GM12878 (cell line): ENCODE measurements around the gene MNAT1. TPM values are rescaled to one million over a fixed set of nuclear protein-coding genes. Genes with fewer than 3 reads are reported as not detected.
A peak's percentile ranks its signal among the peaks of the same experiment; 100 is the strongest.

Experiments used
- CEBPB ChIP-seq, 2 experiments: fragments of 150-350 bp in 1 of 2; IDR thresholded peaks; 2 replicates each; pipeline ENCODE4 v1.6.1; 2012 to 2014; ENCODE audit warnings: low read depth in 2 of 2, low read length in 2 of 2, borderline replicate concordance in 1 of 2, inconsistent platforms in 1 of 2
- CHD2 ChIP-seq: IDR thresholded peaks from 2 replicates; pipeline ENCODE4 v1.6.1; 2011; ENCODE audit warnings: low read depth, low read length, improper control_type of control experiment, borderline replicate concordance
- E2F8 ChIP-seq: fragments of 450-650 bp; IDR thresholded peaks from 2 replicates; pipeline ENCODE4 v1.6.1; 2018; ENCODE audit warnings: mild to moderate bottlenecking, low read depth, moderate library complexity; ENCODE audit not compliant: partially characterized antibody
- E4F1 ChIP-seq: fragments of 450-650 bp; IDR thresholded peaks from 2 replicates; pipeline ENCODE4 v1.6.1; 2018; ENCODE audit warnings: borderline replicate concordance, mild to moderate bottlenecking; ENCODE audit not compliant: partially characterized antibody
- GATAD2B ChIP-seq: fragments of 450-650 bp; conservative IDR thresholded peaks from 2 replicates; pipeline ENCODE4 v1.6.1; 2017; ENCODE audit warnings: low read depth, mild to moderate bottlenecking, moderate library complexity
- MTA2 ChIP-seq: fragments of 450-650 bp; IDR thresholded peaks from 2 replicates; pipeline ENCODE4 v1.6.1; 2016; ENCODE audit warnings: low read depth, mild to moderate bottlenecking, moderate library complexity
- MTA3 ChIP-seq: IDR thresholded peaks from 2 replicates; pipeline ENCODE4 v1.6.1; 2012; ENCODE audit warnings: low read length, inconsistent platforms, borderline replicate concordance
- STAT3 ChIP-seq: IDR thresholded peaks from 2 replicates; pipeline ENCODE4 v1.6.1; 2011; ENCODE audit warnings: low read depth, low read length, improper control_type of control experiment
- TCF12 ChIP-seq: IDR thresholded peaks from 2 replicates; pipeline ENCODE4 v1.6.1; 2011; ENCODE audit warnings: low read depth, mild to moderate bottlenecking, low read length
- TCF3 ChIP-seq: IDR thresholded peaks from 2 replicates; pipeline ENCODE4 v1.6.1; 2012; ENCODE audit warnings: low read depth, mild to moderate bottlenecking, low read length, borderline replicate concordance; ENCODE audit not compliant: insufficient read depth
- YY1 ChIP-seq: IDR thresholded peaks from 2 replicates; pipeline ENCODE4 v1.6.1; 2011; ENCODE audit warnings: low read depth, mild to moderate bottlenecking, low read length
- ZBED1 ChIP-seq: IDR thresholded peaks from 2 replicates; pipeline ENCODE4 v1.6.1; 2016; ENCODE audit warnings: borderline replicate concordance
- polyA plus RNA-seq, 11 experiments: library from polyadenylated mRNA; depleted of rRNA in 4 of 11; unstranded in 6 of 11; stranded (reverse) in 5 of 11; fragments of >200 nt; fragmentation: Nextera tagmentation in 4 of 11; fragmentation: Illumina TruSeq in 1 of 11; extraction: Ambion mirVana in 4 of 11; extraction: Trizol in 1 of 11; gene quantifications; 1 replicate in 1 of 11; 2 replicates in 10 of 11; pipeline versions ENCODE4 v1.2.1 to v1.2.3, GENCODE V29; 2011 to 2016; ENCODE audit warnings: inconsistent platforms in 2 of 11, missing spikeins in 2 of 11, low read depth in 1 of 11
- total RNA-seq, 4 experiments: library from RNA; depleted of rRNA in 3 of 4; stranded (reverse); fragments of >200 nt in 3 of 4; fragmentation: Illumina TruSeq in 1 of 4; extraction: Trizol in 1 of 4; gene quantifications; 2 replicates each; pipeline versions ENCODE4 v1.2.1 to v1.2.3, GENCODE V29; 2013 to 2021
- TF ChIP-seq, protein P1 (sequence below): fragments of 450-650 bp; IDR thresholded peaks from 2 replicates; pipeline ENCODE4 v1.6.1; 2017; ENCODE audit warnings: mild to moderate bottlenecking, low read depth, inconsistent platforms; ENCODE audit not compliant: poor library complexity, severe bottlenecking
- TF ChIP-seq, protein P2 (sequence below): fragments of 450-650 bp; IDR thresholded peaks from 2 replicates; pipeline ENCODE4 v1.6.1; 2016; ENCODE audit warnings: mild to moderate bottlenecking, moderate library complexity, borderline replicate concordance

MNAT1 gene
- total and polyA plus RNA-seq, 10 of the 15 experiments (the other 5 are each of a cell fraction or from before 2014, with no cell fraction given): 26.5 to 67.4 (median 40.8) TPM

DNA sequence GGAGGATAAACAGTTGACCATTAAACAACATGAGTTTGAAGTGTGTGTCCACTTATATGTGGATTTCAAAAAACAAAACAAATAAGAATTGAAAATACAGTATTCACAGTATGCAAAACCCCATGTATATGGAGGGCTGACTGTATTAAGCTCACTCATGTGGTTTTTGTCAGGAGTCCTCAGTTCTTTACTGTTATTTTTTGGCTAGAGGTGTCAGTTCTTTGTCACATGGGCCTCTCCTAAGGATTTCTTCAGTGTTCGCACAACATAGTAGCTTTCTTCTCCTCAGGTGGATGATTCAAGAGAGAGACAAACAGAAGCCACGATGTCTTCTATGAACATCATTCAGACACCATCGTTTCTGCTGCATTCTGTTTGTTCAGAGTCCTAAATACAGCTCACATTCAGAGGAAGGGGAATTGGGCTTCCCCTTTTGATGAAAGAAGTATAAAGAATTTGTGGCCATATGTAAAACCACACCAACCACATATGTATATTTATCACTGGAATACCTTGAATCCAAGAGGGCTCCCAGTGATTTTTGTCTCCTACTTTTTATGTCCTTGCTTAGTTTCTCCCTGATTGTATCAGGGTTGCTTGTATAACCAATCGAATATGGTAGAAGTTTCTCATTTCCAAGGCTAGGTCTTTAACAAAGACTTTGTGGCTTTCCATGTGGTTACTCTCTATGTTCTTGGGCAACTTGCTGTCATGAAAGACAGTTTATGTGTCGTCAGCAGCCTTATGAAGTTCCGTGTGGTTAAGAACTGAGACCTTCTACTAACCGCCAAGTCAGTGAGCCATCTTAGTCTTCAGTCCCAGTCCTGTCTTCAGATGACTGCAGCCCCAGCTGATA is 18.9 kb downstream of the MNAT1 start (continued):
- no peak for TF ChIP-seq E4F1
- TF ChIP-seq, protein P1, sequence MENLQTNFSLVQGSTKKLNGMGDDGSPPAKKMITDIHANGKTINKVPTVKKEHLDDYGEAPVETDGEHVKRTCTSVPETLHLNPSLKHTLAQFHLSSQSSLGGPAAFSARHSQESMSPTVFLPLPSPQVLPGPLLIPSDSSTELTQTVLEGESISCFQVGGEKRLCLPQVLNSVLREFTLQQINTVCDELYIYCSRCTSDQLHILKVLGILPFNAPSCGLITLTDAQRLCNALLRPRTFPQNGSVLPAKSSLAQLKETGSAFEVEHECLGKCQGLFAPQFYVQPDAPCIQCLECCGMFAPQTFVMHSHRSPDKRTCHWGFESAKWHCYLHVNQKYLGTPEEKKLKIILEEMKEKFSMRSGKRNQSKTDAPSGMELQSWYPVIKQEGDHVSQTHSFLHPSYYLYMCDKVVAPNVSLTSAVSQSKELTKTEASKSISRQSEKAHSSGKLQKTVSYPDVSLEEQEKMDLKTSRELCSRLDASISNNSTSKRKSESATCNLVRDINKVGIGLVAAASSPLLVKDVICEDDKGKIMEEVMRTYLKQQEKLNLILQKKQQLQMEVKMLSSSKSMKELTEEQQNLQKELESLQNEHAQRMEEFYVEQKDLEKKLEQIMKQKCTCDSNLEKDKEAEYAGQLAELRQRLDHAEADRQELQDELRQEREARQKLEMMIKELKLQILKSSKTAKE: peak; percentile 93
- TF ChIP-seq TCF12: peak; percentile 37; the same call in 1 of the 2 replicates
- 0 out of 2 replicates have a peak, but pooled peaks have one; percentile 15 for TF ChIP-seq TCF3
- peak; percentile 62; the same call in 1 of the 2 replicates for TF ChIP-seq CHD2
- peak; percentile 66 for TF ChIP-seq GATAD2B
- peak; percentile 96 for TF ChIP-seq MTA2
- TF ChIP-seq, protein P2, sequence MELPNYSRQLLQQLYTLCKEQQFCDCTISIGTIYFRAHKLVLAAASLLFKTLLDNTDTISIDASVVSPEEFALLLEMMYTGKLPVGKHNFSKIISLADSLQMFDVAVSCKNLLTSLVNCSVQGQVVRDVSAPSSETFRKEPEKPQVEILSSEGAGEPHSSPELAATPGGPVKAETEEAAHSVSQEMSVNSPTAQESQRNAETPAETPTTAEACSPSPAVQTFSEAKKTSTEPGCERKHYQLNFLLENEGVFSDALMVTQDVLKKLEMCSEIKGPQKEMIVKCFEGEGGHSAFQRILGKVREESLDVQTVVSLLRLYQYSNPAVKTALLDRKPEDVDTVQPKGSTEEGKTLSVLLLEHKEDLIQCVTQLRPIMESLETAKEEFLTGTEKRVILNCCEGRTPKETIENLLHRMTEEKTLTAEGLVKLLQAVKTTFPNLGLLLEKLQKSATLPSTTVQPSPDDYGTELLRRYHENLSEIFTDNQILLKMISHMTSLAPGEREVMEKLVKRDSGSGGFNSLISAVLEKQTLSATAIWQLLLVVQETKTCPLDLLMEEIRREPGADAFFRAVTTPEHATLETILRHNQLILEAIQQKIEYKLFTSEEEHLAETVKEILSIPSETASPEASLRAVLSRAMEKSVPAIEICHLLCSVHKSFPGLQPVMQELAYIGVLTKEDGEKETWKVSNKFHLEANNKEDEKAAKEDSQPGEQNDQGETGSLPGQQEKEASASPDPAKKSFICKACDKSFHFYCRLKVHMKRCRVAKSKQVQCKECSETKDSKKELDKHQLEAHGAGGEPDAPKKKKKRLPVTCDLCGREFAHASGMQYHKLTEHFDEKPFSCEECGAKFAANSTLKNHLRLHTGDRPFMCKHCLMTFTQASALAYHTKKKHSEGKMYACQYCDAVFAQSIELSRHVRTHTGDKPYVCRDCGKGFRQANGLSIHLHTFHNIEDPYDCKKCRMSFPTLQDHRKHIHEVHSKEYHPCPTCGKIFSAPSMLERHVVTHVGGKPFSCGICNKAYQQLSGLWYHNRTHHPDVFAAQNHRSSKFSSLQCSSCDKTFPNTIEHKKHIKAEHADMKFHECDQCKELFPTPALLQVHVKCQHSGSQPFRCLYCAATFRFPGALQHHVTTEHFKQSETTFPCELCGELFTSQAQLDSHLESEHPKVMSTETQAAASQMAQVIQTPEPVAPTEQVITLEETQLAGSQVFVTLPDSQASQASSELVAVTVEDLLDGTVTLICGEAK: no peak
- peak; percentile 60; the same call in 1 of the 2 replicates for TF ChIP-seq ZBED1
- TF ChIP-seq E2F8: peak; percentile 12
- TF ChIP-seq CEBPB (IDR thresholded peaks at IDR 0.05; ENCODE audit: borderline replicate concordance in 1 of 2, low read depth in 2 of 2, low read length in 2 of 2): peak; percentile 48 to 70; a peak in 1 of 4 replicates
- TF ChIP-seq MTA3: peak; percentile 84; the same call in 1 of the 2 replicates
- no peak for TF ChIP-seq STAT3
- TF ChIP-seq YY1: peak; percentile 83
